Stimulated activated CD4-positive, alpha-beta T cell treated with anti-CD3 and anti-CD28 coated beads, Interleukin-12 subunit alpha, Interleukin-12 subunit beta, amount 100 ng/mL, for 48 hours (primary cell): Measurements from ENCODE around the gene BACH2.

Experiments used
- DNase-seq, 3 donors: peaks; one replicate each; pipeline ENCODE4 v3.0.0-alpha.2; 2020; ENCODE audit warnings: low read depth in 2 of 3, low spot score in 1 of 3

The BACH2 gene

DNA sequence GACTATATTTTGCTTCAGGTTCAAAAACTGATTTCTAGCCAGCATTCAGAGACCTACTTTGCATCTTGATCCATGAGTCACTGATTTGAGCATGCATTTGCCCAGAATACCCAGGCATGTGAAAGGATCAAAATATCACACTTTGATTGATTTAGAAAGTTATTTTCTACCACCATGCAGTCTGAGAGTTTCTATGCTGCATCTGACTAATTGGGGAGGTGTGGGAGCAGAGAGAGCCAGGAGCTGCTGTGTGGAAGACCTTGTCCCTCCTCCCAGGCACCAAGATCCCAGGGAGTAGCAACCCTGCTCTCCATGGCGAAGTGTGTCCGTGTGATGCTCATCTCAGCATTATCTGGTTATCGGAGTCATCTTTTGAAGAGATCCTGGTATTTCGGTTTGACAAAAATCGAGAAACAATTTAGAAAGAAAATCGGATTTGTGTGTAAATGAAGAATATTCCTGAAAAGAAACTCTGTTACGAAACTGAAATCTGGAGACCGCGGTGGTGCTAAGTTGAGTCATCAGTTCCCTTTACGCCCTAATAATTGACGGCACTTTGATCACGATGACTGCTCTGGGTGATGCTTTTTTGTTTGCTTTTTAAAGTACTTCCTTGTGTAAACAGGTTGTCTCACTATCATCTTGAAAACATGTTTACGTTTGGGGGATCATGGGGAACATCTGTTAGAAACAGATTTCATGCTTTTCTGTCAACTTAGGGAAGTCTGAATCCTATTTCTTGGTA lies 193.4 kb downstream of the BACH2 start:
- peak in 1 of 3 donors; percentile 49 for DNase-seq

DNA sequence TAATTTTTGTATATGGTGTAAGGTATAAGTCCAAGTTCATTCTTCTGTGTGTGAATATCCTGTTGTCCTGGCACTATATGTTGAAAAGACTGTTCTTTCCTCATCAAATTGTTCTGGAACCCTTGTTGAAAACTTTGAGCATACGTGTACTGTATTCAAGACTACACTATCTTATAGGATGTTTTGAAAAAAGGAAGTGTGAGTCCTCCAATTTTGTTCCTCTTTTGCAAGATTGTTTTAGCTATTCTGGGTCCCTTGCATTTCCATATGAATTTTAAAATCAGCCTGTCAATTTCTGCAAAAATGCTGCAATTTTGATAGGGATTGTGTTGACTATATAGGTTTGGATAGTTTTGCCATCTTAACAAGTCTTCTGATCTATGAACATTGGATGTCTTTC lies 195.2 kb downstream of the BACH2 start:
- no peak for DNase-seq

DNA sequence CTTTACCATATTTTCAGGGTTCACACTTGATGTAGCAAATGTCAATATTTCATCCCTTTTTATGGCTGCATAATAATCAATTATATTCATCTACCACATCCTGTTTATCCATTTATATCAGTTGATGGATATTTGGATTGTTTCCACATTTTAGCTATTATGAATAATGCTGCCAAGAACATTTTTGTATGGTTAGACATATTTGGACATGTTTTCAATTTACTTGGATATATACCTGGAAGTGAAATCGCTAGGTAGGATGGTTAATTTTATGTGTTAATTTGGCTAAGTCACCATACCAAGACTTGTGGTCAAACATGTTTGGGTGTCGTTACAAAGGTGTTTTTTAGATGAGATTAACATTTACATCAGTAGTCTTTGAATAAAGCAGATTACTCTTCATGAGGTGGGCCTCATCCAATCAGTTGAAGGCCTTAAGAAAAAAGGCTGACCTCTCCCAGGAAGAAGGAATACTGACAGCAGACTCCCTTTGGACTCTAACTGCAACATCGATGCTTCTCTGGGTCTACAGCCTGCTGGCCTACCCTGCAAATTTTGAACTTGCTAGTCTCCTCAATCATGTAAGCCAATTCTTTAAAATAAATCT lies 196.5 kb downstream of the BACH2 start:
- DNase-seq = no peak

DNA sequence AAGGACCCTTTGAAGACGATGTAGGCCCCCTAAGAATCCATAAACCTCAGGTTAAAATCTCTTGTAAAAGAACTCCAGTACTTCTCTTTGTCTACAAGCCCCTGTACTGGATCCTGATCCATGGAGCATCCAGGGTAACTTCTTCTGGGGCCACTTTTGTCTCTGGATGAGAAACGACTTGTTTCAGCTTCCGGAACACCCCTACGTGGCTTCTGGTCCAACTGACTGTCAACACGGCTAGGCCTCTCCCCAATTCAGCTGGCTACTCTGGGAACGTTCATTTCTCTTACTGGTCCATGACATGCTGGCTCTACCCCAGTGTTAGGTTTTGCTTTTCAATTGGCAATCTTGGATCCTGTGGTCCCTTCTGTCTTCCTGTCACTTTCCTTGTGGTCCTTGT lies 198.0 kb downstream of the BACH2 start:
- no peak for DNase-seq

DNA sequence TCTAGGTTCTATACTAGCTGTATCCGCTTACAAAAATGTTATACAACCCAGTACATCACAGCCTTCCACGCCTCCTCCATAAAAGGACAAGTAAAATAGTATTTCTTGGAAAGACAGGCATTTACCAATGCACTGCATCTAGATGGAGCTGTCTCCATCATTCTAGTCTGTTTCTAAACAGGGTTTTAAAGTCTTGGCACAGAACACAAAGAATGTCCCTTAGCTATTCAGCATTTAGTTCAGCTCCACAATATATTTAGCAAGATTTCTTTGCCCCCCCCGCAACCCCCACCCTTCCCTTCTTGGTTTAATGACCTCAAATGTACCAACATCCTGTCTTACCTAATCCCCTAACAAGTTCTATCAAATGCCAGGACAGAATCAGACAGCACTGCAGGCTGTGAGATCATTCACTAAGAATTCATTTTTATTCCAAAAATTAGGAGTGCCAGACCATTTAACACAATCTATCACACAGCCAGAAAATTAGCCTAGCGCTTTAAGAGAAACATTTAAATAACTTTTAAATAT lies 198.6 kb downstream of the BACH2 start:
- no peak for DNase-seq

DNA sequence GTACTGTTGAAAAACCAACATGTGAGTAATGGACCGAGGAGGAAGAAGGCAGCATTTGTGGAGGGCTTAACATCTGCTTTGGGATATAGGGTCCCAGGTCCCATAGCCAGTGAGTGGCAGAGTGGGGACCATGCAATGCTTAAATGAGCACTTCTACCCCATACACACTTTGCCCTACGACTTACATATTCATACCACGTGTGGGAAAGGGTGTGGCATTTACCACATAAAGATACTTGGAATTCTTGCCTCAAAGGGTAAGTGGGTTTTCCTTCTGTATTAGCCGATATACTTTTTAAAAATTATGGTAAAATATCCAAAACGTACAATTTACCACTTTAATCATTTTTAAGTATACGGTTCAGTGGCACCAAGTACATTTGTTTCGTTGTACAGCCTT lies 199.3 kb downstream of the BACH2 start:
- DNase-seq = no peak

DNA sequence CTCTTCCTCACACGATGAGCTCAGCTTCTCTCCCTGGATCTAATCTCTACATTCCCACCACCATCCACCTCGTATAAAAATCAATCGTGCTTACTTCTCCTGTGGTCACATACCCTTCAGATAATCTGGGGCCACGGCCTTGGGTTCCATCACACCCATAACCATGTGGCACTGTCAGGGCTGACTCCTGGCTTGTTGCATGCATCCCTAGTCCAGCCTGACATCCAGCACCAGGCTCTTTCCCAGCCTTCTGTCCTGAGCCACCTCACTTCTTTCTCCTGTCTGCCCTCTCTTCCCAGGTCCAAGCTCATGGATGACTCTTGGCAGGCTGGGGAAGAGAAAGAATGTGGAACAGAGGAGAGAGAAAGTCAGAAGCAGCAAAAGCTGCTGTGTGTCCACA lies 199.8 kb downstream of the BACH2 start:
- no peak for DNase-seq

- DNase-seq = no peak
These were observed 200.9 kb downstream of the BACH2 start for GRCh38 chr6:90095788-90096187.

DNA sequence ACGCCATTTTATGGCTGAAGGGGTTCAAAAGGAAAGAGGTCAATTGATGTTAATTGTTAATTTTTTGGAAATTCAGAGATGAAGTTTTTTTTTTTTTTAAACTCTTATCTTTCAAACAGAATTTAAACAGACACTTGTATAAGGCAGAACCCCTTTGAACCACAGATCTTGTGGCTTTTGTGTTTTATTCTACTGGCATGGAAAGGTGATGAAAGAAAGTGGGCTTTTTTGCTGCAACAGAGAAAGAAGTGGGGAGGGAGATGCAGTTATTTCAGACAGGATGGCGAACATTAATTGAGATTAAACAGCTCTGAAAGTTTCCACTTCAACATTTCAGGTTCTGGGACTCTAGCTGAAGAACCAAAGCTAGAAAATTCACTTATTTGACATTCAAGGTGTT lies 201.5 kb downstream of the BACH2 start:
- DNase-seq = no peak

- DNase-seq = no peak
These were observed 203.0 kb downstream of the BACH2 start for GRCh38 chr6:90093558-90094073.

DNA sequence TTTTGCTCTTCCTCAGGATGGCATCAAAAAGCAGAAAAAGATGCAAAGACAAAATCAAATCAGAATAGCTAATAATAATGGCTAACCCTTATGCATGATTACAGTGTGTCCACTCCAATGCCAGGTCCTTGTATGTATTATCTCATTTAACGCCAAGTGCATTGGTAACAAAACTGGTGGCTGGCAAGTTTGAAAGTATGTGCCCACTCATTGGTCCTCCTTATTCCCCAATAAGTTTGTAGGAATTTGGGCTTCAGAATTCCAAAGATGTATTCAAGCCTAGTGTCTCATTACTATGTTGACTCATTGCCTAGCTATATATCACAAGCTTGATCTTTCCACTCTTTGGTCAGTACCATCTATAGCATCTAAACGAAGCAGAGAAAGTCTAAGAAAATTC lies 205.8 kb downstream of the BACH2 start:
- DNase-seq = no peak

DNA sequence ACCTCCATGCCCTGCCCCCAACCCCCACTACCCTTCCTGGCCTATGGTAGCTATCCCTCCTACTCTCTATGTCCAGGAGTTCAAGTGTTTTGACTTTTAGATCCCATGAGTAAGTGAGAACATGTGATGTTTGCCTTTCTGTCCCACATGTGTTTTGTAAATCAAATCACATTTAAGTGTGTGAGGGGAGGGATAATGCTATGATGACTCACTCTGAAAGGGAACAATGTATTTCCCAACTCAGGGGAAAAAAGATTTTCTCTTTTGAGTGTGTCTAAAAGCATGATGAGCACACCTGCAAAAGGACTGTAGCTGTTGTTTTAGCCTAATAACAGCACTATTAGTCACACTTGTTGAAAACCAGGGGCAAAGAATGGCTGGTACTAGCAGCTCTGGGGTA lies 208.6 kb downstream of the BACH2 start:
- DNase-seq = no peak

DNA sequence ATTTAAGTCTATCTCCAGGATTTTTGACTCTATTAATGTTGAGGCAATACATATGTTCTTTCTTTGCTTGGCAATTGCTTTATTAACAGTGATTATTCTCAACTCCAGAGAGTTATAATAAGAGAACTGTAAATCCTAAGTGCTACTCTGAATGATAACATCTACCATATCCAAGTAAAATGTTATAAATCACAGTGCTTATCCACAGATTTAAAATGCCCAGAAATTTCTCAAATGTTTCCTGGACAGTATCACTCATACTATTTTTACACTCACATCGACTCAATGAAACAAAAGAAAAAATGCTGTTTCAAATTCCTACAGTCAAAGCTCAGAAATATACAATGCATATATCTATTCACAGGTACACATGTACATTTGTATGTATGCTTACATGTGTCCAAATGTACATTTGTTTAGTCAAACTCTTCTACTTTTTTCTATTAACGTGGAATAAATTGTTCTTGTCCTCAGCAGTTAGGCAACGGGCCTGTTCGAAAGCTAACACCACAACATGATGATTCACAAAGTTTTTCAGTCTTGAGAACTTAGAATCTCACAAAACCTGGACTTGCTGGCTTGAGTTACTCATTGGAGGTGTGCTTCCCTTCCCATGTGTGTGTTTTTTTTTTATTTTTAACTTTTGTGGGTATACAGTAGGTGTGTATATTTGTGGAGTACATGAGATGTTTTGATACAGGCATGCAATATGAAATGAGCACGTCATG lies 209.4 kb downstream of the BACH2 start:
- DNase-seq = no peak

DNA sequence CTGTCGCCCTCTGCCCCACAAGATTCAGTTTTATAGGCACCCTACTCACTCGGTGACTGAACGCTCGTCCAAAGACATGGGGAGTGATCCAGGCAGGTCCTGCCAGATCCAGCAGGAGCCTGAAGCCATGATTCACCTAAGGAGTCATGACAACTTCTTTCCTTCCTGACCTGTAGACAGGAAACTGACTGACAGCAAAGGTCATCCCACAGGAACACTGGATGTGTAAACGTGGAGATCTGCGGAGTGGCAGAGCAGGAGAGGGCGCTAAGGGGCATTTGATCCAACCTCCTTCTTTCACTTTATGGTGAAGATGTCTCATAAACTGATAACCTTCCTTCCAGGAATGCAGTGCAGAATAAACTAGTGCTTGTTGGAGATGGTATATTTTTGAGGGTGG lies 210.1 kb downstream of the BACH2 start:
- DNase-seq = no peak

DNA sequence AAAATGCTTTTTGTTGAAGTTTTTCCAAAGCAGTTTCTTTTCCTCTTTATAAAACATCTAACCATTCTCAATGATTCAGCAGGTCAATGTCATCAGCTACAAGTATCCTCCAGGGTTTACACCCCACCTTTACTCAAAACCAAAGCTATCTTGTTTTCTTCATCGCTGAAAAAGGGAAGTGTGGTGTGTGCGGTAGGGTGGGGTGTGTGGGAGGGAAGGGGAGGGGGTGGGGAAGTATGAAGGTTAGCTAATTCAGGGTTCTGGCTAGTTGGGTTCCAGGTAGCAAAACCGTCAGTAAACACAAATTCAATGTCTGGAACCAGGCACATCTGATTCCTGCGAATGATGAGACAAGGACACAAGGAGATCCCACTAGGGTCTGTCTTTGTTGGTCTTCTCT lies 212.8 kb downstream of the BACH2 start:
- peak in 1 of 3 donors; percentile 30 for DNase-seq

GRCh38 chr6:90082847-90083246 lies 213.8 kb downstream of the BACH2 start:
- DNase-seq = no peak

DNA sequence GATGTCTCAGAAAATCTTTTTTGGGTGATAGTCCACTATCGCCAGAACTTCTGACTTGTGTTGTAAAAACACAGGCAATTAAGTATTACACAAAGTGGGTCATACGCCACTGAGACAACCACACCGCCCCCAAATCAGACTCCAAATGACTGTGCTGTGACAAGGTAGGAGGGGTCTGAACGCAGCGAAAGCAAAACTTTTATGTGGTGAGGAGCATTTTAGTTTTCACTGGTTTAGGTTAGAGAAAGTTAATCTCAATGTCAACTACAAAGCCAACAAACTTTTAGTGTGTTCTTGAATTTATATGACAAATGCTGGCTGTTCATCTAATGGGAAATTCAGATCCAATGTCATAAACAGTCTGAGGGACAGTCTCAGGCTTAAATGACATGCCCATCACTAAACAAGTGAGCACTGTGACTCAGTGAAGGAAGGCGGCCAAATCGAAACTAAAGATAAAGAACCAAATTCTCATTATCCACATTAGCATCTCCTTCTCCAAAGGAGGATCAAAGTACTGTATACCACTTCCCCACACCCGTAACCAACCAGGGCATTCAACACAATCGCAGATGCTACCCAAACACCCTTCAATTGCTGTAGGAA lies 215.7 kb downstream of the BACH2 start:
- DNase-seq = peak; percentile 69 to 79 (median 72)

DNA sequence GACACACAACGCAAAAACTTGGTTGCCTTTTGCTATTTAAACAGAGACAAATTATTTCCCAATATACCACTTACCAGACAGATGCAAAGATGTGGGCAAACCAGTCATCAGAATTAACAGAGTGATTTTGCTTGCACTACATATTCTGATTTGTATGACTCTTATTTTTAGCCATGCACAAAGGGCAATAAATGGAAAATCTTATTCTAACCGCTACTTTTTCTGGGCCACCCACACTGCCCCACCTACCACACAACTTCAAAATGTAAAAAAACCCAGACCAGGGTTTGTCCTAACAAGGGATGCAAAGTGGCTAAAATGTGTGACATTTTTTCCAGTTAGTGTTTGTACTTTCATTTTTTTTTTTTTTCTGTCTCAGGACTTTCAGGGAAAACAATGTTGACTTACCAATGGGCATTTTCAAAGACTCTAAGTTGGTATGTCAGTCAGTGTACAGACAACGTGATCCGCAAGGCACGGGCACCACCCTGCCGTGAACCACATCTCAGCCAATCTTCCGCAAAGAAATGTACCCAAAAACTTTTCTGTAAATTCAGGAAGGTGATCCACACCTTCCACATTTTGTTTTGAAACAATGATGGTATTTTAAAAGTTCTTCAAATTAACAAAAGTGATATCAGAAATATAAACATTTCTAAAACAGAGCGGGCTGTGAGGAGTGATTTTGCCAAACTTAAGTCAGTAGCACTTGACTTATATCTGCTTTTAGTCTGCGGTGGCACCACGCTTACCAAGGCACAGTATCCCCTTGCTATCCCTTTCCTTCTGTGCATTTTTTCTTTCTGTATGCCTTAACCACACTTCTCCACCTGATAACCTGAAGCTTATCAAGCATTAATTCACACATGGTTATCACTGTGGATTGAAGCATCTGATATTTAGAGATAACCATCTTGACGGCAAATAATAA lies 216.8 kb downstream of the BACH2 start:
- DNase-seq = peak; percentile 49 to 62 (median 54)

DNA sequence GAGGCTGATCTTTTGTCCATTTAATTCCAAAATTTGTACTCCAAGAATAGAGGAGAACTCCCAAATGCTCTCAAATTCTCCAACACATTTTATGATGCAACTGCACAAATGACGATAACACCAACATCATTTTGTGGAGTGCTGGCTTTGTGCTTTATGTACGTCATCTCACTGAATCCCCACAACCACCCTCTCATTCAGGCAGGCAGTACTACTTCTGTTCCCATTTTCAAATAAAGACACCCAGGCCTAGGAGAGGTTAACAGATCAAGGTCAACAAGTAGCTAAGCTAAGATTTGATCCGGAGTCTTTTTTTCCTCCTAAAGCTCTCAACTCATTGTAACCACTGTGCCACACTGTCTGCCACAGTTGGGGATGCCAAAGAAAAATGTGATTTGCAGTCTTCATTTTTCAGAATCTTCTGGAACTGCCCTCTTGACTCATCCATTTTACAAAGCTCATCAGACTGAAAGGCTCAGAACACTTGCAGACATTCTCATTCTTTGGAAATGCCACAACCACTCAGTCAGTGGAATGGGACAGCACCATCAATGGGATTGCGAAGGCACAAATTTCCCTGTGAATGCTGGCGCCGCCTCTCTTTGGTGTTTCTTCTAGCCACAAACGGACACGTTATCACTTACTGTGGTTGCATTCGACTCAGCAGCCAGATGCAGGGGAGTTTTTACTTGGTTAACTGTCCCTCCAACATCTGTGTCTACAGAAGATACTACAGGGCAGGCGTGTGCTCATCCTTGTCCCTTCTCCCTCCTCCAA lies 217.9 kb downstream of the BACH2 start:
- peak; percentile 76 to 85 (median 78) for DNase-seq
